ENCODE measurements around the gene KREMEN2.
"Not testable (repeated sequence)": the region's sequence is repeated elsewhere in the genome, so short reads cannot be mapped to it uniquely, and the experiment has no call there.

The KREMEN2 gene

DNA sequence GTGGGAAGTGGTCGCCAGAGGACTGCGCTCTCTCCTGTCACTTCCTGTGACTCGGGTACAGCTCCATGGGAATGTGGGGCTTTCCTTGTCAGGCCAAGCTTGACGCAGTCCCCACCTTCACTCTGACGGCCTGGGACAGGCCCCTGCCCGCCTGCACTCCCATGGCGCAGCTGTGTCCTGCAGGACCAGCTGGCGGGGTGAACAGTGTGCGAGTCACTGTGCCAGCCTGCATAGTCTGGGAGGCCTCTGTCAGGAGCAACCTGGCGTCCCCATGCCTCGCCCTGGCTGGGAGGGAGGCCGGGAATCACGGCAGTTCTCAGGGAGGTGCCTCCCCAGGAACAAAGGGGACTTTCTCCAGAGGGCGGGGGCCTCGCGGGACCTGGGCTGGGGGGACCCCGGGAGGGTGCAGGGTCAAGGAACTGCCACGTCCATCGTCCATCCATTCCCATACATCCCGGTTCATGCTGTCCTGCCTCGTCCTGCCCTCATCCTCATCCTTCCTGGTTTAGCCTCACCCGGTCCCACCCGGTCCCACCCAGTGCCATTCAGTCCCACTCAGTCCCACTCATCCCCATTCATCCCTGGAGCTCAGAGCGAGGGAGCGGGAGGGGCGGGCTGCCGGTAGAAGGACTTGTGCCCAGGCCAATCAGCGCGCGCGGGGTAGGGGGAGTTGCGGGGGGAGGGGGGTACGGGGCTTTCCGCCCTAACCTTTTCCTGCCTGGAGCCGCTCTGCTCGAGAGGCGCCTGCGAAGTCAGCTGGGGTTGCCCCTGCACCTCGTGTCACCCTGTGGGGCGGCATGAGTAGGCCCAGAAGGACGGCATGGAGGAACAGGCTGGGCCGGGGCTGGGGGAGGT, 38.9 kb upstream of the KREMEN2 start:
- H3K36me3 Mint-ChIP-seq (ENCODE audit: low read depth) = peaks cover 15% of the 10 kb centered on the region
- H3K27me3 Mint-ChIP-seq (ENCODE audit: low read depth) = no peaks in the 10 kb centered on the region
- H3K4me1 Mint-ChIP-seq = peaks cover 11% of the 10 kb centered on the region
- no peaks in the 10 kb centered on the region for H3K9me3 Mint-ChIP-seq
- H3K4me3 Mint-ChIP-seq = no peak overlapping the region
- TF ChIP-seq CTCF (IDR thresholded peaks at IDR 0.05; ENCODE audit: unreplicated experiment in 3 of 3) = no peak
- no peak overlapping the region for H3K27ac Mint-ChIP-seq

DNA sequence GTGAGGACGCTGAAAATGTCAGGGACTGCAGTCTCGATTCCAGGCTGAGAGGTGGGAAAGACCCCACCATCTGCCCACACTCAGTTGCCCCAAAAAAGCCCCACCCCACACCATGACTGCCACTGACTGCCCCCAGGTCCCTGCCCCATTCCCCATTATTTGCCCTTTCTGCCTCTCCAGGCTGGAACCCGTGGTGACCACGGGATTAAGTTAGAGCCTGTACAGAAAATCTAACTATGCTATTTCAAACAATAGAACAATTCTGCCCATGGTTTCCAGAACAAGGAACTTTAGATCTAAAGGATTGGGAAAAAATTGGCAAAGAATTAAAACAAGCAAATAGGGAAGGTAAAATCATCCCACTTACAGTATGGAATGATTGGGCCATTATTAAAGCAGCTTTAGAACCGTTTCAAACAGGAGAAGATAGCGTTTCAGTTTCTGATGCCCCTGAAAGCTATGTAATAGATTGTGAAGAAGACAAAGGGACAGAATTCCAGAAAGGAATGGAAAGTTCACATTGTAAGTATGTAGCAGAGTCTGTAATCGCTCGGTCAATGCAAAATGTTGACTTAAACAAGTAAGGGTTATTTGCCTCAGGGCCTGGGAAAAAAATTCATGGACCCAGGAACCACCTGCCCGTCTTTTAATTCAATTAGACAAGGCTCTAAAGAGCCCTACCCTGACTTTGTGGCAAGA, 38.0 kb upstream of the KREMEN2 start:
- Mint-ChIP-seq H3K27ac (no peak overlapping the region), H3K4me1 (peaks cover 11% of the 10 kb centered on the region), H3K36me3 (ENCODE audit: low read depth) (peaks cover 15% of the 10 kb centered on the region), H3K27me3 (ENCODE audit: low read depth) (no peaks in the 10 kb centered on the region), H3K9me3 (no peaks in the 10 kb centered on the region), H3K4me3 (no peak overlapping the region)
- no peak for TF ChIP-seq CTCF (IDR thresholded peaks at IDR 0.05; ENCODE audit: unreplicated experiment in 3 of 3)

GRCh38 chr16:2926650-2926999, 37.5 kb upstream of the KREMEN2 start:
- Mint-ChIP-seq H3K4me3 (no peak overlapping the region), H3K36me3 (ENCODE audit: low read depth) (peaks cover 15% of the 10 kb centered on the region), H3K27me3 (ENCODE audit: low read depth) (no peaks in the 10 kb centered on the region), H3K9me3 (no peaks in the 10 kb centered on the region), H3K4me1 (peaks cover 11% of the 10 kb centered on the region), H3K27ac (no peak overlapping the region)
- no peak for TF ChIP-seq CTCF (IDR thresholded peaks at IDR 0.05; ENCODE audit: unreplicated experiment in 3 of 3)

- peak; percentile 88 to 93 (median 91) for TF ChIP-seq CTCF (IDR thresholded peaks at IDR 0.05; ENCODE audit: unreplicated experiment in 3 of 3)
- H3K27ac Mint-ChIP-seq = no peak overlapping the region
- H3K4me1 Mint-ChIP-seq = peaks cover 11% of the 10 kb centered on the region
- H3K9me3 Mint-ChIP-seq = no peaks in the 10 kb centered on the region
- H3K36me3 Mint-ChIP-seq (ENCODE audit: low read depth) = peaks cover 12% of the 10 kb centered on the region
- no peak overlapping the region for H3K4me3 Mint-ChIP-seq
- H3K27me3 Mint-ChIP-seq (ENCODE audit: low read depth) = no peaks in the 10 kb centered on the region
These were observed 36.9 kb upstream of the KREMEN2 start for GRCh38 chr16:2927010-2927646.

DNA sequence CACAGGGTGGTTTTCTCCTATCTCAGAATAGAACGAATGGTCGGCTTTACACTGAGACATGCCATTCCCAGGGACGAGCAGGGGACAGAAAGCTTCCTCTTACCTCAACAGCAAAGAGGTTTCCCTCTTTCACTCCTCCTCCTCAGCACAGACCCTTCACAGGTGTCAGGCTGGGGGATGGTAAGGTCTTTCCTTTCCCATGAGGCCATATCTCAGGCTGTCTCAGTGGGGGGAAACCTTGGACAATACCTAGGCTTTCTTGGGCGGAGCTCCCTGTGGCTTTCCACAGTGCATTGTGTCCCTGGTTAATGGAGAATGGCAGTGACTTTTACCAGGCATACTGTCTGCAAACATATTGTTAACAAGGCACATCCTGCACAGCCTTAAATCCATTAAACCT, 35.9 kb upstream of the KREMEN2 start:
- not testable (repeated sequence) for H3K9me3 Mint-ChIP-seq; H3K36me3 Mint-ChIP-seq (ENCODE audit: low read depth); H3K4me3 Mint-ChIP-seq; H3K27me3 Mint-ChIP-seq (ENCODE audit: low read depth)
- peak overlapping the region; percentile 44 to 83 (median 76) for H3K27ac Mint-ChIP-seq
- H3K4me1 Mint-ChIP-seq = peaks cover 11% of the 10 kb centered on the region

DNA sequence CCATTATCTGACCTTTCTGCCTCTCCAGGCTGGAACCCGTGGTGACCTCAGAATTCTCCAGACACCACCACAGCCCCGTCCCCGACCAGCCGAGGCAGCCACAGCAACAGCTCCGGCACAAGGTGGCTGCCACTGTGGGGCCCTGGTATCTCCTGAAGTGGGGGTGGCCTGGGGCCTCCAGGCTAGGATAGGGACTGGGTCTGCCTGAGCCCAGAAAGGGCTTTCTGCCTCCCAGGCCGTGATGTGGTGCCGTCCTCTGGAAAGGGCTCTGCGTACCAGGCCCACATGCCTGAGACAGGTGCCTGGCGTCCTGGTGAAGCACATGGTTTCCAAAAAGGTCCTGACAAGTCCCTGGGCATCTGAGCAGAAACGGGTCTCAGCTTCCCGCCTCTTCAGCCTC, 35.3 kb upstream of the KREMEN2 start:
- Mint-ChIP-seq H3K36me3 (ENCODE audit: low read depth) (no peaks in the 10 kb centered on the region), H3K9me3 (no peaks in the 10 kb centered on the region), H3K4me3 (no peak overlapping the region), H3K27me3 (ENCODE audit: low read depth) (no peaks in the 10 kb centered on the region), H3K4me1 (peaks cover 11% of the 10 kb centered on the region), H3K27ac (peak overlapping the region; percentile 44 to 83 (median 76))
- no peak for TF ChIP-seq CTCF (IDR thresholded peaks at IDR 0.05; ENCODE audit: unreplicated experiment in 3 of 3)

All from nephron (organoid).